GM18870 (cell line): Measurements from ENCODE around the gene TADA1.
"Not testable (repeated sequence)": the region's sequence is repeated elsewhere in the genome, so short reads cannot be mapped to it uniquely, and the experiment has no call there.

Experiments used
- ATAC-seq: cut with Tn5 transposase; IDR thresholded peaks from one replicate; pipeline ENCODE4 v1.9.1; 2021; ENCODE audit warnings: moderate library complexity; ENCODE audit not compliant: unreplicated experiment

TADA1 gene

DNA sequence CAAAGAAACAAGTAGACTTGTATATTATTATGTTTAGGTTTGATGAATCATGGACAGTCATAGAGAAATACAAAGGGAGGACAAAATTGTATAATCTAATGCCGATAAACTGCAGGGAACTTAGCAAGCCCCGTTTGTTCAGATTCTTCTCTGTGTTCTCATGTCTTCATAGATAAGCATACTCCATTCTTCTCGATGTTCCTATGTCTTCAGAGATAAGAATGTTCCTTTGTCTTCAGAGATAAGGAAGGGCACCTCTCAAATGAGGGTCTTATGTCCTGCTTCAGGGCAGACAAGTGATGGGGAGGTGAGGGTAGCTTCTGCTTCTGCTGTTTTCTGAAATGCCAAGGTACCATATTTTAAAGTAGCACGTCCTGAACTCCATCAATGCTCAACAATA is 19.7 kb upstream of the TADA1 start:
- ATAC-seq, result no peak

DNA sequence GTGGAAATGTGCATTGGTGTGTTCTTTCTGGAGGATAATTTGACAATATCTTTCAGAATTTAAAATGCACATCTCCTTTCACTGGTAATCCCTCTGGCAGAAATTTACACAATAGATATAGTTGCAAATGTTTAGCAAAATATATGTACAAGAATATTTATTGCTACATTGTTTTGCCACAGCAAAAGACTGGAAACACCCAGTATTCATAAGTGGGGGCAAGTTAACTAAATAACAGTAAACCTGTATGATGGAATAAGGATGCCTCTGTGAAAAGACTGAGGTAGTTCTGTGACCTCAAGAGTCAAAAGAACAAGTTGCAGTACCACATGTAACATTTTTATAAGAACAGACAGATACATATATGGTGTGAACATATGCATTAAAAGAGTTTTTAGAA is 13.7 kb upstream of the TADA1 start:
- no peak for ATAC-seq

DNA sequence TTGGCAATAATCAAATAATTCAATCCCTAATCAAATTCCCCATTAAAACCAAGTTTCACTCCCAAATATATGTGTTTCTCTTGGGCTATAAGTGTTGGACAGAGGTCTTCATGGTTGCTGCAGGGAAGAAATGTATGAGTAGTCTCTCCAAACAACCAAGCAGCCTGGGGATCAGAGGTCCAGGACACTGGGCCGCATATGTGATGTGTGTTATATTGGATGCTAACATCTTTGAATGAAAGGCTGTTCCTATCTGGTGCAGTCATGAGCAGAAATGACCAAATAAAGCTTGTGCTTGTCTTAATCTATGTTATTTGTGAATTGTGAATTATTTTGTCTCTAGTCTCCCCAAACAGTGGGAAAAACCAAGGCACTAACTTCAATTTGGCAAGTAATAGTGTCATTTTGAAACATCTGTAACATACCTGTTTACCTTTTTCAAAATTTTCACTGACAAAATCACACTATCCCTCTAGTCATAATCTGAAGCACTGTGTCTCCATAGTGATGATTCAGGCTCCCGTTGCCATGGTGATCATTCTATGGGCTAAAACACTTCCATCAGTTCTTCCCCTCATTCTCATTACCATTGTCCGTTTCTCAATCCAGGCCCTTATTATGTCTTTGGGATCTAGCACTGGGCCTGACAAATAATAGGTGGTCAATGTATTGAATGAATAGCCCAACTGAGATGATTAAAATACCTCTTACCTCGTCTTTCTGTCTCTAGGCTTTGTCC is 12.5 kb upstream of the TADA1 start:
- ATAC-seq, result no peak

DNA sequence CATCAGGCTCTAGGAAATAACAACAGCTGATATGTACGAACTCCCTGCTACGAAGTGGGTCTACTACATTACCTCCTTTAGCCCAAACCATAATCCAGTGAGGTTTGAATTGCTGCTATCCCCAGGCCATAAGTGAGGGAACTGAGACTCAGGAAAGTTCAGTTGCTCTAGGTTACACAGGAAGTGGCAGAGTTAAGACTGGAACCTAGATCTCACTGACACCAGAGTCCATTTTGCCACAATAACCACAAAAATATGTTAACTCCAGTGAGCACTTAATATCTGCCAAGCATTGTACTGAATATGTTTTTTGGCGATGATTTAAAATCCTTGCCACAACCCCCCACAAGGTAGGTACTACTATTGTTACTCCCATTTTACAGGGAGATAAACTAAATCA is 8.9 kb upstream of the TADA1 start:
- no peak for ATAC-seq

- no peak for ATAC-seq
These were observed 8.1 kb upstream of the TADA1 start for GRCh38 chr1:166884040-166884642.

- ATAC-seq, result no peak
These were observed 6.8 kb upstream of the TADA1 start for GRCh38 chr1:166882893-166883292.

DNA sequence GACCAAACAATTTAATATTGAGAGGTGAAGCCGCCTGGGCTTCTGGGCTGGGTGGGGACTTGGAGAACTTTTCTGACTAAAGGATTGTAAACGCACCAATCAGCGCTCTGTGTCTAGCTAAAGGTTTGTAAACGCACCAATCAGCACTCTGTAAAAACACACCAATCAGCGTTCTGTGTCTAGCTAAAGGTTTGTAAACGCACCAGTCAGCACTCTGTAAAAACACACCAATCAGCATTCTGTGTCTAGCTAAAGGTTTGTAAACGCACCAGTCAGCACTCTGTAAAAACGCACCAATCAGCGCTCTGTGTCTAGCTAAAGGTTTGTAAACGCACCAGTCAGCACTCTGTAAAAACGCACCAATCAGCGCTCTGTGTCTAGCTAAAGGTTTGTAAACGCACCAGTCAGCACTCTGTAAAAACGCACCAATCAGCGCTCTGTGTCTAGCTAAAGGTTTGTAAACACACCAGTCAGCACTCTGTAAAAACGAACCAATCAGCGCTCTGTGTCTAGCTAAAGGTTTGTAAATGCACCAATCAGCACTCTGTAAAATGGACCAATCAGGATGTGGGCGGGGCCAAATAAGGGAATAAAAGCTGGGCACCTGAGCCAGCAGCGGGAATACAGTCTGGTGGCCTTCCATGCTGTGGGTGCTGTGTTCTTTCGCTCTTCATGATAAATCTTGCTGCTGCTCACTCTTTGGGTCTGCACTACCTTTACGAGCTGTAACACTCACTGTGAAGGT is 2.3 kb upstream of the TADA1 start:
- not testable (repeated sequence) for ATAC-seq

GRCh38 chr1:166876540-166876838 is 425 bp upstream of the TADA1 start:
- peak; percentile 8 for ATAC-seq

DNA sequence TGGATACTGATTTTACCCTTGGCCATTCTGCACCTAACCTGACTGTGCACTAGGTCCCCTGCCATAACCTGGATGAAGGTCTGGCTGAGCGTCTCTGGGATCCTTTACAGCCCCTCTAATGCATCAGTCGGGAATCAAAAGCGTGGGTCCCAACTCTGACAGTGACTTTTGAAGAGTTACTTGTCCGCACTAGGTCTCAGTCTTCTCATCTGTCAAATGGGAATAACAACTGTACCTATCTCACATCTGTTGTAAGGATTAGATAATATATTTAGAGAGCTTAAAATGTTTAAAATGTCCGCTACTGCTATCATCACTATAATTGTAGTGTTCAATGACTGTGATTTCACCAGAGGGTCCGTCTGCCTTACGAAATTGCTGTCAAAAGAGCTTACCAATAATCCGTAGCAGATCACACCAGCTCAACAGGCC is 746 bp downstream of the TADA1 start:
- no peak for ATAC-seq

DNA sequence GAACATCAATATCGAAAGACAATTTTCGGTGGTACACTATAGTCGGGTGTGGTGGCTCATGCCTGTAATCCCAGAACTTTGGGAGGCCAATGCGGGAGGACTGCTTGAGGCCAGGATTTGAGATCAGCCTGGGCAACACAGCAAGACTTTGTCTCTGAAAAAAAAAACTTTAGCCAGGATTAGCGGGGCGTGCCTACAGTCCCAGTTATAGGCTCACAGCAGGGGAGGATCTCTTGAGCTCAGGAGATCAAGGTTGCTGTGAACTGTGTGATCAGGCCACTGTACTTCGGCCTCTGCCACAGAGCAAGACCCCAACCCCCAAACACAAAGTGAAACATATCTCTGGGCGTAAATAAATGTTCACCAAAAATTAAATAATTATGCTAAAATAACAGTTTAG is 1.6 kb downstream of the TADA1 start:
- no peak for ATAC-seq

DNA sequence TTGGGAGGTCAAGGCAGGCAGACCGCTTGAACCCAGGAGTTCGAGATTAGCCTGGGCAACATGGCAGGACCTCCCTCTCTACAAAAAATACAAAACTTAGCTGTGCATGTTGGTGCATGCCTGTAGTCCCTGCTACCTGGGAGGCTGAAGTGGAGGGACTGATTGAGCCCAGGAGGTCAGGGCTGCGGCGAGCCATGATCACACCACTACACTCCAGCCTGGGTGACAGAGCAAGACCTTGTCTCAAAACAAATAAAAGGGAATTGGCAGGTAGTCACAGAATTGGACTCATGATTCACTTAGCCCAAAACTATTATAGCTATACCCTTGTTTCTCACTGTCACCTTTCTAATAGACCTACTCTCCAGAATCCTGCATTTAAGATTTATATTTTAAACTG is 5.5 kb downstream of the TADA1 start:
- no peak for ATAC-seq

GRCh38 chr1:166869318-166870099 is 6.6 kb downstream of the TADA1 start:
- ATAC-seq, result peak; percentile 40

GRCh38 chr1:166868639-166869038 is 7.4 kb downstream of the TADA1 start:
- ATAC-seq, result no peak

DNA sequence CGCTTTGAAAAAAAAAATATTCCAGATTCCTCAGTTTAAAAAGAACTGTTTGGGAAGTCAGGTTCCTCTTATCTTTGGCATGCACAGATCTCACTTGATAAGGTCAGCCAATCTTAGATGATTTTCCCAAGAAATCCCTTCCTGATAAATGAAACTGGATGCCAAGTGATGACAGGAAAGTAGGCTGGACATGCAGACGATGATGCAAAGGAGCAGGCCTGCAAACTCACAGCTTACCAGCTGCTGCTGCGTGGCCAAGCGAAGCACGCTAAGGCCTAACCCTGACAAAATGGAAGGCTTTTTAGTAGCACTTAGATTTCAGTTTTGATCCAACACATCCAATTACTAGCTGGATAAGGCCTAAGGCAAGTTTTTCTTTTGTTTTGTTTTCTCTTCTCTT is 10.1 kb downstream of the TADA1 start:
- no peak for ATAC-seq

GRCh38 chr1:166859597-166859996 is 16.5 kb downstream of the TADA1 start:
- ATAC-seq, result no peak

DNA sequence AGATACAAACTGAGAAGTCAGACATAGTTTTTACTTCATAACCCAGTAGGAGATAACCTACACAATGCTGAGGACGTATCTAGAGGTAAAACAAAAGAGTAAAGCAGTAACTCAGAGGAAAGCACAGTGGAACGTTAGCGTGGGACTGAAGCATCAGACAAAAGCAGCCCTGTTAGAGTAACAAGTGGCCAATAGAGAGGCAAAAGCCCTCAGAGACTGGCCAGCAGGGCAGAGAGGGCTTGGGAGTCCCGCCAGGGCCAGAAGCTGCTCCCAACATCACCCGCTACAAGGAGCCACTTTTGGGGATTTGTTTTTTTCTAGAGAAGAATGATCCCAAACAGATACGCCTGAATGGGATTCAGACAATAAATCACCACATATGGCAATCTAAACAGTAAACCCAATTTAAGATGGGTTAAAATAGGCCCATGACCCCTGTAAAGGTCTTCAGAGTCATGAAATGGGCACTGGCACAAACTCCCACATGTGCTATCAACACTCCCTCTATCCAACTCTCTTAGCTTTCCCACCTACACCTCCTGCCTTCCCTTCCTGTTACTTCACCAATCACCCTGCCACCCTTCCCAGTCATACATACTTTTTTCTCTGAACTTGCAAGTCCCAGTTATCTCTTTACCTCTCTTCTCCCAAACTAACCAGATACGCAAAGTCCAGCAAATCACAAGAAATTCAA is 17.2 kb downstream of the TADA1 start:
- no peak for ATAC-seq

- no peak for ATAC-seq
These were observed 18.1 kb downstream of the TADA1 start for GRCh38 chr1:166857995-166858394.

DNA sequence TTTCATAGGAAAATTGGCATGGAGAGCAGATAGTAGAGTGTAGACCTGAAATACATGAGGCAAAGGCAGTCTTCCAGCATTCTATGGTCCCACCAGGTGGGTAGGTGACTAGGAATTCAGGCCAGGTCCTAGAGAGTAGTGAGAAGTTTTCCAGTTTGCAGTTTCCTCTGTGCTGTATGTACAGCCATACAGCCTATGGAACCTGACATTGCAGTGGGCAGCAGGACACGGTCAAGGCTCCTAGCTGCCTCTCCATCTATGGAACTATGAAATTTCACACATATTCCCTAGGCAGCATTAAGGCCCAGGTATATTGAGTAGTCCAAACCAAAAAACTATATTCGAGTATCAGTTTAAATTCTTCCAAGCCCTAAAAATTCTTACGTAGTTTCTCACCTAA is 20.5 kb downstream of the TADA1 start:
- ATAC-seq, result no peak

DNA sequence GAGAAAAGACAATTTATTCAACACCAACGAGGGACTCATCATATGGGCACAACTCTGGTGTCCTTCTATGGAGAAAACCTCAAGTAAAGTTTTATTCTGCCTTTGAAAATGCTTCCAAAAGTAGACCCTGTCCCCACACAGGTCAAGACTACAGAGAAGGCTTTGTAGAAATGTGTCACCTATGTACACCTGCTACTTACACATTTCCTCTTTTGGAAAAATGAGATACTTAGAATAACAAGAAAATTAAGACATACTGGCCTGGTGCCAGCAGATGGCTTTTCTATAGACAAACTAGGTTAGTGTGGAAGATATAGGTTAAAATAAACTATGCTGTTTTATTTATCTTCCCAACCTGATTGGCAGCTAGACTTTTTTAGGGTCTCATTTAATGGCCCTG is 23.1 kb downstream of the TADA1 start:
- ATAC-seq, result no peak

GRCh38 chr1:166849135-166849534 is 26.9 kb downstream of the TADA1 start:
- ATAC-seq, result no peak

GRCh38 chr1:166848193-166848592 is 27.9 kb downstream of the TADA1 start:
- ATAC-seq, result no peak
